HG03432 (cell line): Measurements from ENCODE around the gene RPL38.
"Not testable (repeated sequence)": the region's sequence is repeated elsewhere in the genome, so short reads cannot be mapped to it uniquely, and the experiment has no call there.

Experiments used
- ATAC-seq: cut with Tn5 transposase; IDR thresholded peaks from one replicate; pipeline ENCODE4 v1.9.1; 2021; ENCODE audit warnings: mild to moderate bottlenecking, moderate library complexity; ENCODE audit not compliant: unreplicated experiment

Gene RPL38

DNA sequence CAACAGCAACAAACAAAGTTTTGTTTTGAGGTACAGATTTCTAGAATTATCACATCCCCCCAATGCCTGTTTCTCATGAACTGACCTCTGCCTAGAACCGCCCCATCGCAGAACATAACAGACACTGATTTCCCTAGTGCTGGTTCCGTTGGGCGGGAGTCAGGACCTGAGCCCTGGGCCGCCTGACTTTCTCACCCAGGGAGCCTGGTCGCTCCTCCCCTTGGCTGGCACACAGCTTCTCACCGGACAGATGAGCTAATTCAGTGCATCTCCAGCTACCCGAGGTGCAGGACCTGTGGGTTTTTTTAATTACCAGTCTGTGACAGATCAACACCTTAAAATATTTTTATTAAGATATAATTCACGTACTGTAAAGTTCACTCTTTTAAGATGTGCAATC is 20.1 kb upstream of the RPL38 start:
- no peak for ATAC-seq

DNA sequence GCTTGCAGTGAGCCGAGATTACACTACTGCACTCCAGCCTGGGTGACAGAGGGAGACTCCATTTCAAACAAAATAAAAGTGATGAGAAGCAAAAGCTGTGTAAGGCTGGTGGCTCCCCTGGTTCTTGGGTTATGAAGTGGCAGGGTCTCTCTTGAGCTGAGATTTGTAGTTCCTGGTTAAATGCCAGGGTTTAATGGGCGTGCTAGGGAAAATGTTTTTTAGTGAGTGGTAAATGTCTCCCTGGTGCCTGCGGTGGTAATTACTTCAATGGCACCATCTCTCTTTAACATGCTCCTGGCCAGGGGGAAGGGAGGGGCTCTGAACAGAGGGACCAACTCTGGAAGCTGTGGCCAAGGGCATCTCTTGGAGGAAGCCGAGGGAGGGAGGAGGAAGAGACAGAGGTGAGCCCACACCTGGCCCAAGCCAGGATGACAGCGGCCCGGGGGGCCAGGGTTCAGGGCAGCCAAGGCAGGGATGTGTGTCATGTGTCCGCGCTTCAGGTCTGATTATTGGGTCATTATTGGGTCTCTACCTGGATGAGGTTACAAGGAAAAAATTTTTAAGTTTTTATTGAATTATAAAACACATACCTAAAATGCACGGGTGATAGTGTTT is 17.8 kb upstream of the RPL38 start:
- ATAC-seq = no peak

- ATAC-seq = no peak
These were observed 17.0 kb upstream of the RPL38 start for GRCh38 chr17:74186498-74186897.

DNA sequence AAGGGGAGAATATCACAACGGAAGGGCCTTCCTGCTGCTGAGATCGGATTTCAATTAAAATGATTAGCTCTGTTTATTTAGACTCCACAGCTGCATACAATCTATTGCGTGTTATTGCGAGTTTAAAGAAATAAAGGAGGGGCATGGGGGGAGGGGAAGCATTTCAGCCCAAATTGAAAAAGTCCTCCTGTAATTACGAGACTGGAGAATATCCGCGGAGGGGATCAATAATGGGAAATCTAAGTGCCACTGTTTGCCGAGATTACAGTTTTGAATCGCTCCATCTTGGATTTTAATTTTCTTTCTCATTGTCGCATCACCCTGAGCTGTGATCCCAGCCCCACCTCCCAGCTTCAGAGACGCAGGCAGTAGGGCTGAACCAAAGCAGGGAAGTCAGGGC is 15.7 kb upstream of the RPL38 start:
- ATAC-seq = no peak

DNA sequence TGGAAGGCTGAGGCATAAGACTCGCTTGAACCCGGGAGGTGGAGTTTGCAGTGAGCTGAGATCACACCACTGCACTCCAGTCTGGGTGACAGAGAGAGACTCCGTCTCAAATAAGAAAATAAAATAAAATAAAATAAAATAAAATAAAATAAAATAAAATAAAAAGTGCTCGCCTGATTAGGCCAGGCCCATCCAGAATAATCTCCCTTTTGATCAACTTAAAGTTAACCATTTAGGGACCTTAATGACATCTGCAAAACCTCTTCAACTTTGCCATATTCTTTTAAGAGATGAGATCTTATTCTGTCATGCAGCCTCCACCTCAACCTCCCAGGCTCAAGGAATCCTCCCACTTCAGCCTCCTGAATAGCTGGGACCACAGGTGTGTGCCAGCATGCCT is 14.8 kb upstream of the RPL38 start:
- ATAC-seq = not testable (repeated sequence)

GRCh38 chr17:74190154-74190553 is 13.3 kb upstream of the RPL38 start:
- no peak for ATAC-seq

DNA sequence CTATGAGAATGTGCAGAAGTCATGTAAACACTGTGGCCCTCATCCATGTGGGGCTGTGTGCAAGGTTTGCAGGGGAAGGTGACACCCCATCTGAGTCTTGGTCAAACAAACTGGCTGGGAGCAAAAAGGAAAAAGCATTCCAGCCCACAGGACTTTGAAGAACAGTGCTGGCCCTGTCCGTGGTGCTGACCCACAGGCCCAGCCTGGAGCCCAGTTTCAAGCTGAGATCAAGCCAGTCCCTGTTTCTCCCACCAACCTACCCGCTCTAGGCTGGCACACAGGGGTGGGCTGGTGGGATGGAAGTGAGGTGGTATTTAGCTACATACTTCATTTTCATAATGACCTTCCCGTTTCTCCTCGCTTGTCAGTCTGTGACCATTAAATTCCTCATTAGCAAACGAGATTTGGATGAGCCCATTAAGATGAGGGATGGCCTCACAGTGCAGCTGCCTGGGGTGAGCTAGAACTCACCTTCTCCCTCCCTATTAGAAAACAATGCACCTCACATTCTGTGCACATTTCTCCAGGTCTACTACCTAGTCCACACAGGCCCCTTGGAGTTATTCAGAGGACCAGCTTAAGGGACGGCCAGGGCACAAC is 12.6 kb upstream of the RPL38 start:
- ATAC-seq = no peak

DNA sequence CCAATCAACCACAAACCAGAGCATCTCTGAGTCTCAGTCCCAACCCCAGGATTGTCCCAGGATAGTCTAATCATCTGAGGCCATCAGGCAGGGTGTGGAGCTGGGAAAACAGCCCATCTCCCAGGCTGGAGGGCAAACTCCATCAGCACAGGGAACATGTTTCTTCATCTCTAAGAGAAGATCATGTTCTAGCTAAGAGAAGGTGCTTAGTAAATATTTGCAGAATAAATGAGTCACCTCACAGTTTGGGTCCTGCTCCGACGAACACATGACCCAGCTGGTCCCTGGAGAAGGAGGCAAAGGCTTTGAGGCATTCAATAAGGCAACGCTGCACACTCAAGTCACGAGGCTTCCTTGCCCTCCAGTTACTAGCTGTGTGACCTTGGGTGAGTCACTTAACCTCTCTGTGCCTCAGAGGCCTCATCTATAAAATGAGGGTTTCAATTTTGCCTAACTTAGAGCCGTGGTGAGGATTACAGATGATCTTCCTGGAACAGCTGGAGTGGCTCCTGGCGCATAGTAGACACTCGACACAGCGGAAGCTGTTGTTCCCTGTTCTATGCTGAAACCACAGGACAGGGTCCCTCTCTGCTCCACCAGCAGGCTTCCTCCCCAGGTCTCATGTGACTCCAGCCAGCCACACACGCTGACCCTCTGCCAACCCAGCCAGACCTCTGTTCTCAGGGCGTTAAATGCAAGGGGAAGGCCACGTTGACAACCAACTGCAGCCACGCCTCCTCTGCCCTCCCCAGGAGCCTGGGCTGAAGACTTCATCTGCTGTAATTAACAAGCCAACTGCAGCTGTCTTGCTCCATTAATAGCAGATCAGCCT is 10.3 kb upstream of the RPL38 start:
- ATAC-seq = no peak

DNA sequence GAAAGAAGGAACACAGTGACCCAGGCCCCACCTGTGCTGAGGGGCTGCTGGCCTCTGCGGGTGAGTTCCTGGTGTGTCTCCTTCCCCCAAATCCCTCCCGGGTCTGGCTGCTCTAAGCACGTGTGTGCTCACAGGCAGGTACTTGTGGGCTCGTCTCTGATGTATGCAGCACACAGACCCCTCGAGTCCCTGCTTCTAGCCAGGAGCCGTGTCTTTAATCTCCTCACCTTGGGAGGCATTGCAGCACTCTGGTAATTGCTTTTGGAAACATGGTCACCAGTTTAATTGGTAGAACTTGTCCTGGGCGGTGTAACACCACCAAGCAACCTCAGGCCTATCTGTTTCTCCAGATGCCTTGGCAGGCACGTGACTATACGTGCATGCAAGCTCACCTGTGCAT is 8.8 kb upstream of the RPL38 start:
- ATAC-seq = no peak

- no peak for ATAC-seq
These were observed 6.7 kb upstream of the RPL38 start for GRCh38 chr17:74196541-74197317.

GRCh38 chr17:74197801-74198200 is 5.7 kb upstream of the RPL38 start:
- no peak for ATAC-seq

GRCh38 chr17:74198694-74199093 is 4.8 kb upstream of the RPL38 start:
- ATAC-seq = no peak

DNA sequence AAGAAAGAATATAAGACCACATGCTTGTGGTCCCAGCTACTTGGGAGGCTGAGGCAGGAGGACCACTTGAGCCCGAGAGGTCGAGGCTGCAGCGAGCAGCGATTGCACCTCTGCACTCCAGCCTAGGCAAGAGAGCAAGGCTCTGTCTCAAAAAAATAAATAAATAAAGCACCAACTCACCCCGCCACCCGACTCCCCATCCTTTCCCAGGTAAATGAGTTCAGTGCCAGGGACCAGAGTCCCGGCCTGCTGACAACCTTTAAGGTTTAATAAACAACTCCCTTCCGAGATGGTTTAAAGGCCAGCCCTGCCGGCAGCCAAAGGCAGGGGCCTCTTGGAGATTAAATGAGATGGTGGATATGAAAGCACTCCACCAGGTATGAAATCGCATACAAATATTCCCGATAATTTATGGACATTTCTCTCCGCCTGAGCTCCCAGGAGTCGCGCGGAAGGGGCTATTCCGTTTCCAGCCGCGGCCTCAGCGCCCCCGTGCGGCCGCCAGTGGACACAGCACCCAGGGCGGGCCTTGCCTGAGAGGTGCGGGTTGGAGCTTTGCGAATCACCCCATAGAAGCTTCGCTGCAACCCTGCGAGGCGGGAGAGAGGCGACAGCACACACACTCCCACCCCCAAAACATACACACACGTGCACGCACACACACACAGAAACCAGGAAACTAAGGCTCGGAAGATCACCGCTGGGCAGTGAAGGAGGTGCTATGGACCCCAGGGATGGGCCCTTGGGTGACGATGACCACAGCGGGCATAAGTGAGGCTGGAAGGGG is 4.0 kb upstream of the RPL38 start:
- ATAC-seq = no peak

GRCh38 chr17:74200112-74200511 is 3.4 kb upstream of the RPL38 start:
- ATAC-seq = no peak

DNA sequence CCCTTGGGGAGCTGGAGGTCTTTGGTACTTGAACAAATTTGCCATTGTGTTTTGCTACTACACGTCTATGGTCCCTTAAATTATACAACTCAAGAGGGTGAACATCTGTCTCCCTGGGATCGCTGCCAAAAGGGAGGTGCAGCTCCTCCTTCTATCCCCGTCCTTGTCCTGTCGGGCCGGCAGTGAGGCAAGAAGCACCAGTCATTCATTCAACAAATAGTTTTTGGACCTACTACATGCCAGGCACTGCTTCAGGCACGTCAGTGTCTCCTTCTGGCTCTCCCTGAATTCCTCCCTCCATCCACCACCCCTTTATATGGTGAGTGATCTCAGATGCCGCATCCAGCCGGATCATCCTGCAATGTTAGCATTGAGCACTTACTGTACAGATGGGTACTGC is 2.2 kb upstream of the RPL38 start:
- no peak for ATAC-seq

GRCh38 chr17:74201948-74202347 is 1.5 kb upstream of the RPL38 start:
- ATAC-seq = no peak

GRCh38 chr17:74202938-74203337 is 540 bp upstream of the RPL38 start:
- ATAC-seq = no peak

GRCh38 chr17:74204474-74204873 is 996 bp downstream of the RPL38 start:
- no peak for ATAC-seq

- ATAC-seq = no peak
These were observed 1.8 kb downstream of the RPL38 start for GRCh38 chr17:74205274-74205673.

- ATAC-seq = no peak
These were observed 2.9 kb downstream of the RPL38 start for GRCh38 chr17:74206332-74206818.
